Measurements from ENCODE around the gene ARHGAP22.

ARHGAP22 gene

DNA sequence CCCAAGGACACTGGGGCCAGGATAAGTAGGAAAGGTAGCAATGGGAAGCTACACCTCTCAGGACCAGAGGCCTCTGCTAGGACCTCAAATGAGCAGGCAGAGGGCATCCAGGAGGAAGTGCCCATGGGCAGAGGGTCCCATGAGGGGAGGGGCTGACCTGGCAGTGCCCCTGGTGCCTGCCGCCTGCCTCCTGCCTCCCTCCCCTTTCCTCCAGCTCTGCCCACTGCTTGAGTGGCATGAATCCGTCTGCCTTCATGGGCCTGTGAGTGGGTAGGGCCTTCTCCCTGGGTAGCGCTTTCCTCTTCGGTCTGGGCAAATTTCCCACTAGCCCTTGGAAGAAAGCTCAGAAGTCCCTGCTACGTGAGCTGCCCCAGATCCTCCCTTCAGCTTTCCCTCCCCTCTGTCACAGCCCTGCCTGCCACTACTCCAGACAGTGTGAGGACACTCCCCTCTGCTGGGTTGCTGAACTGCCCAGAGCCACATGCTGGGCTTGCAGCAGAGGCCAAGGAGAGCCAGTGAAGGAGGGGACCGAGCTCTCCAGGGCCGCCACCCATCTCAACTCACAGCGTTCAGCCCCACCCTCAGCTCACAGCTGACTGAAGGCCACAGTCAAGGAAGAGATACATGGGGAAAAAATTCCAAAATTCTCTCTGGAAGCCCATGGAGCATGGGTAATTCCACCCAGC is 141.4 kb downstream of the ARHGAP22 start:
- DNase-seq (ENCODE audit: low spot score) = no peak

GRCh38 chr10:48462482-48463020 is 142.3 kb downstream of the ARHGAP22 start:
- DNase-seq (ENCODE audit: low spot score) = no peak

GRCh38 chr10:48461623-48462481 is 143.0 kb downstream of the ARHGAP22 start:
- no peak for DNase-seq (ENCODE audit: low spot score)

DNA sequence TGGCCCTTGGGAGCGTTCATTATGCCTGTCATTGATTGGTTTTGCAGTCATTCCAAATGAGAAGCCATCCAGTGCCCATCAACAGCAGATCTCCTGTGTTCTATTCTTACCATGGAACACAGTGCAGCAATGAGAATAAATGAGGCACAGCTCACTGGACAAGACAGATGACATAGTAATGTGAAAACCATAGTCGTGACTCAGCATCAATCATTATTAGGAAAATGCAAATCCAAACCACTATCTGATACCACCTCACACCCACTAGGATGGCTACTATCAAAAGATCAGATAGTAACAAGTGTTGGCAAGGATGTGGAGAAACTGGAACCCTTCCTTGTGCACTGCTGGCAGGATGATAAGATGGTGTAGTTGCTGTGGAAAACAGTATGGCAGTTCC is 144.7 kb downstream of the ARHGAP22 start:
- DNase-seq (ENCODE audit: low spot score) = no peak

GRCh38 chr10:48459270-48460150 is 145.4 kb downstream of the ARHGAP22 start:
- DNase-seq (ENCODE audit: low spot score) = no peak

GRCh38 chr10:48458662-48459048 is 146.2 kb downstream of the ARHGAP22 start:
- no peak for DNase-seq (ENCODE audit: low spot score)

GRCh38 chr10:48457949-48458661 is 146.8 kb downstream of the ARHGAP22 start:
- no peak for DNase-seq (ENCODE audit: low spot score)

GRCh38 chr10:48456808-48457761 is 147.8 kb downstream of the ARHGAP22 start:
- no peak for DNase-seq (ENCODE audit: low spot score)

DNA sequence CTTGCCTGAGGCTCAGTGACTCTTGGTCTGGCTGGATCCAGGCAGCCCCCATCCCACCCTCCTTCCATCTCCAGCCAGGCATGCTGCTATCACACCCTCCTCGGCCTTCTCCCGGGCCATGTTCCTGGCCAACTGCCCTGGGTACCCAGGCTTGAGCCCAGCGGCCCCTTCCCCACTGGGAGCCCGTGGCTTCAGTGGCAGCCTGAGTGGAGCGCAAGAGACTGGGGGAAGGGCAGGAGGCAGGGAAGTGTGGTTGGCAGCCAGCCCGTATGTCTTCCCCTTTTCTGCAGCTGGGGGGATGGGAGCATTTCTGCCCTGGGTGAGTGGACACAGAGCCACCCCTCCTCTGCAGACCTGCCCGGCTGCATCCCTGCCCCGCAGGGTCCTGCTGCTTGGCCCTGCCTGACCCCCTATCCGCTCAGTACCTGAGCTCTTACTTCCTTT is 148.5 kb downstream of the ARHGAP22 start:
- DNase-seq (ENCODE audit: low spot score) = no peak

DNA sequence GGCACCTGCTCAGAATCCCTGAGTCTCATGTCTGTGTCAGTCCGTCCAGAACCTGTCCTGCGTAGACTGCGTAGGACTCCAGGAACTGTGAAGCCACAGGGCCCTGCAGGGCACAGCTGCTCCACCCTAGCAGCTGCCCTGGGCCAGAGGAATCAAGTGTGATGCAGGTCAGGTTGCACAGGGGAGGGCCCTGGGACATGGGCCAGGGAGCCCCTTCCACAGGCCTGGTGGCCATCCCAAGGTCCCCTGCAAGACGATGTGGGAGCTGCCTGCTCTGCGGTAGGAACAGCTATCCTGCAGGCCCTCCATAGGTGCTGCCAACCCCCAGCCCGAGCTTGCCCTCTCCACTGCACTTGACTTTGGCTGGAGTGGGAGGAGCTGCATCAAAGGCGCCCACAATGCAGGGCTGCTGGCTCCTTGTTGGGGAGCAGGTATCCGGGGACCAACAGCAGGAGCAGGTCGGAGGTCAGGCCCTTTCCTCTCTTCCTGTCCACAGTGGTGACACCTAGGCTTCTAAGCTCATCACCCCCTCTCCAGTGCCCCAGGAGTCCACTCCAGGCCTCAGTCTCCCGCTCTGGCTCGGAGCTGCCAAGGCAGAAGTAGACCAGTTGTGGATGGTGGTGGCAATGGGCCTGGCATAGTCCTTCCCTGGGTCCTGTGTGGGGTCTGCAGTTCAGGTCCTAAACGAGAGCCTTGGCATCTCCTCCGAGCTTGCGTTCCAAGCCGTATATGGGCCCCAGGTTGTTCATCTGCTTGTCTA is 149.3 kb downstream of the ARHGAP22 start:
- no peak for DNase-seq (ENCODE audit: low spot score)

GRCh38 chr10:48455055-48455391 is 149.8 kb downstream of the ARHGAP22 start:
- DNase-seq (ENCODE audit: low spot score) = no peak

DNA sequence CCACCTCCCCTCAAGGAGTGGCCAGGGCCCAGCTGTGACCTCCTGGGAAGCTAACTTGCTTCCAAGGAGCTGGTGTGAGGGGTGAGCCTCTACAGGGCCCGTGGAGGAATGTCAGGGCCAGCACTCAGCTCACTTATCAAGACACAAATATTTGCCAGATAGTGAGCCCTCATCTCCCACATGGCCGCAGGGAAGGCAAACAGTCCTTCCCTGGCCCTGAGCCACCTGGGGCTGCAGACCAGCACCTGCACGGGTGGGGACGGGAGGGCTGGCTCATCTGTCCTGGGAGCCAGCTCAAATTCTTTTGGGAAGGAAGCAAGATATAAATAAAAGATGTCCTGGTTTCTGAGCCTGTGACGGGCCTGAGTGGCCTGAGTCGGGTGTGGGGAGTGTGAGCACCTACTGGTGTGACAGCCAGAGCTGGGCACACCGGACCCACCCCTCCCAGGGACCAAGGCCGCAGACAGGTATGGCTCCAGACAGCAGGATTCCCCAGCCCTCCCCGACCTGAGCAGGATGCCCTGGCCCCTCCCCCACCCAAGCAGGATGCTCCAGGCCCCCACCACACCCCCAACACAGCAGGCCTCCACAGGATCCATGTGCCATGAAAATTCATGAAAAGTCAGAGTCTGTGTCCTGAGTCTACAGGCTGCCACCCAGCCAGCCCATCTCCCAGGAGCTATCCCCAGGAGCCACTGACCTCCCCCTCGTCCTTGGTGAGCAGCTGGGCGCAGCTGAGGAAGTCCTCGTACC is 150.4 kb downstream of the ARHGAP22 start:
- no peak for DNase-seq (ENCODE audit: low spot score)

GRCh38 chr10:48453451-48454301 is 151.2 kb downstream of the ARHGAP22 start:
- DNase-seq (ENCODE audit: low spot score) = no peak

DNA sequence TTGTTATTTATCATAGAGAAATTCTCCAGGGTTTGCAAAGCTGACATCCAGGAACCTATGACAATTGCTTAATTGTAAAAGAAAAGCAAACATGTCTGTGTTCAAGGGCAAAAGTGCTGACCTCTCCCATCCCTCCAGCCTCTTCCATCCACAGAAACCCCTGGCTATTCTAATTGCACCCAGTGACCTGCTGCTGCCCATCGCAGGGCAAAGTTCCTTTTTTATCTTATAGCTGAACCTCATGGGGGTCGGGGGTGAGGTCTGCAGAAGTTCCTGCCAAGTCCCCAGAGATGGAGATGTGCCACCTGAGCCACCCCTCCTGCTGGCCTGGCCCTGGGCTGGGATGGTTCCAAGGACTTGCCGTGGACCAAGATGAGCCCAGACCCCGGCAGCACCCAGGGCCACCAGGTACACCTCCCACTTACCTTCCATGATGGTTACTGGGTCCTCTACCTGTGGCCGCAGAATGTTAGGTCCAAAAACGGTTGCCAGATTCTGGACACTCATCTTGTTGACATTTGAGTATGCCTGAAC is 151.9 kb downstream of the ARHGAP22 start:
- DNase-seq (ENCODE audit: low spot score) = no peak

DNA sequence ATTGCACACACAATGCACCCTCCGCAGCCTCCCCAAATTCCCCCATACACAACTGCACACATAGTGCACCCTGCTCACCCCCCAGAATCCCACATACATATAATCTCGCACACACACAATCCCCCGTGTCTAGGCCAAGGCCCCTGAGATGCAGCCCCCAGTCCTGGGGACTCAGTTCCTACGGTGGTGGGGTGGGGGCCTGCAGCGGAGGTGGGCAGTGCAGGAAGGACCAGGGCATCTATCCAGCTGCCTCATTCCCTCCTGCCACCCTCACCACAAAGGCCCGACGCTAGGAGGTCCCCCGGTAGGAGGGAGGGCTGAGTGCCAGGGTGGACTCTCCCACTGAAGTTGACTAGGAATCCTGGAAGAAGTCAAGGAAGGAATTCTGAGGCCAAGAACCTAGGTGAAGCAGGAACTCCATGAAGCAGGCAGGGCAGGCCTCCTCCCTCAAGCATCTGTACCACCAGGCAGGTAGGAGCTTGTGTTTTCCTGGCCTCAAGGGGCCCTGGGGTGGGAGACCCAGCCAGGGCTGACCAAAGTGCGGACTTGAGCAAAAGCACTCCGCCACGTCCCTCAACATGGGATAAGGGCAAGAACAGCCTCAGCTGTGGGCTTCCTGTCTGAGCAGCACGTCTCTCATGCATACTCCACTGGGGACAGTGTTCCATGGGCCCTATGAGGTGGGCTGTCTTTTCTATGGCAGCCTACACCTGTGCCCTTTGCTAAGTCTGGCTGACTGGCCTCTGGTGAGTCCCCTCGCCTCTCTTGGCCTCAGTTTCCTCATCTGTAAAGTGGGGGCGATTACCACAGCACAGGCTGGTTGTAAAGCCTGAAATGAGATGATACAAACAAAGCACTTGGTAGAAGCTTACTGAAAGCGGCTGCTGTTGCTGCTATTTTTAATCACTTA is 152.6 kb downstream of the ARHGAP22 start:
- DNase-seq (ENCODE audit: low spot score) = no peak

GRCh38 chr10:48450741-48451466 is 154.0 kb downstream of the ARHGAP22 start:
- no peak for DNase-seq (ENCODE audit: low spot score)

Data from CD4-positive, alpha-beta T cell treated with Interleukin-15 for 4 hours (primary cell).